Vagina (tissue), 2 donors: ENCODE results near the gene TAF3.

Experiments used
- CTCF ChIP-seq, 3 experiments: fragments of 450-650 bp in 2 of 3; fragments of 200-600 bp in 1 of 3; sonication (generic) in 1 of 3; IDR thresholded peaks; one replicate each; pipeline ENCODE4 v1.5.1; 2017 to 2019; ENCODE audit warnings: antibody characterized with exemption in 3 of 3, mild to moderate bottlenecking in 2 of 3, moderate library complexity in 2 of 3
- POLR2A ChIP-seq, 2 donors: fragments of 450-650 bp; IDR thresholded peaks; one replicate each; pipeline ENCODE4 v1.6.1; 2017; ENCODE audit warnings: antibody characterized with exemption in 2 of 2, mild to moderate bottlenecking in 2 of 2, moderate library complexity in 2 of 2

- no peak for TF ChIP-seq CTCF (IDR thresholded peaks at IDR 0.05)
- no peak for TF ChIP-seq POLR2A (IDR thresholded peaks at IDR 0.05)
Observed at GRCh38 chr10:7944537-7944936, 126.2 kb downstream of the TAF3 start.
